HEK293T (cell line): ENCODE measurements around the gene CETN3.

ENCODE experiments used
- FOXK2 ChIP-seq: fragments of 450-650 bp; IDR thresholded peaks from 2 replicates; pipeline ENCODE4 v1.6.1; 2016; ENCODE audit warnings: mild to moderate bottlenecking
- FOXM1 ChIP-seq: fragments of 450-650 bp; IDR thresholded peaks from 2 replicates; pipeline ENCODE4 v1.6.1; 2017; ENCODE audit warnings: mild to moderate bottlenecking, borderline replicate concordance
- PKNOX1 ChIP-seq: fragments of 450-650 bp; IDR thresholded peaks from 2 replicates; pipeline ENCODE4 v1.6.1; 2016
- SP1 ChIP-seq: fragments of 450-650 bp; IDR thresholded peaks from 2 replicates; pipeline ENCODE4 v1.6.1; 2017
- SUZ12 ChIP-seq: fragments of 450-650 bp; IDR thresholded peaks from 2 replicates; pipeline ENCODE4 v1.6.1; 2016; ENCODE audit warnings: mild to moderate bottlenecking
- TARDBP ChIP-seq: fragments of 450-650 bp; IDR thresholded peaks from 2 replicates; pipeline ENCODE4 v1.6.1; 2016

GRCh38 chr5:90355635-90356034 is 53.9 kb downstream of the CETN3 start:
- TF ChIP-seq FOXM1 (no peak), SP1 (no peak), TARDBP (no peak), PKNOX1 (no peak), FOXK2 (no peak), SUZ12 (no peak)
